ENCODE results near the gene NHEJ1. TPM values are rescaled to one million over a fixed set of nuclear protein-coding genes. Genes with fewer than 3 reads are reported as not detected.

Gene NHEJ1
- total and polyA plus RNA-seq, 2 of the 13 experiments (the other 11 are each of a cell fraction or from before 2014, with no cell fraction given): 30.0 to 30.7 TPM

DNA sequence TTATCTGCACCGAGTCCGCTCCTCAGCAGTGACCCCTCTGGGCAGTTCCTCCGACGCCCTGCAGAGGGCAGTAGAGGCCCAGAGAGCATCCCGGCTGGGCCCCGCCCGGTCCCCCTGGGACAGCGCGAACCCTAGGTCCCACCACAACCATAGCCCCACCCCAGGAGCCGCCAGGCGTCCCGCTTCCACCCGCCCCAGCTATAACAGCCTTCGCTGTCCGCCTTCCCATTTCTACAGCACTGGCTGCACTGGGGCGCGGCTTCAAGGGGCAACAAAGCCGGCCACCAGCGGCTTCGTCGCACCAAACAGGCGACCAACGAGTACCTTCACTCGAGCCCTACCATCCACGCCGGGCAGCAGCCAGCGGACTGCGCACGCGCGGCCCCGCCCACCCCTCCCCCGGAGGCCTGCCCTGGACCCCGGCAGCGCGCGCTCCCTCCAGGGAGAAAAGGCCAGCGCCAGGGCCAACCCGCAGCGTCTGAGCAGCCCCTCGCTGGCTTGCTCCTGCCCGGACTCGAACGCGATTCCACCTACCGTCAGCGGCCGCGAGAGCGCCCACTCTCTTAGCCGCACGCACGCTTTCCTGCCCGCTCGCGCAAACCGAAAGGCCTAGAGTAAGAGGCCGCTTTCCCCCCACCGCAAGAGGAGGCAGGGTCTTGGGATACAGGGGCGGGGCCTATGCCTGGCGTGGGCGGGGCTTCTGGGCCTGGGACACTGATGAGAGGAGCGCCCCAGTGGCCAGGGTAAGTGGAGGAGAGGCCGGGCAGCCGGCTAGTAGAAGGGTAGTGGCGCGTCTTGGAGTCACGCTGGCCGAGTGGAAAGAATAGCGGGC lies at the start of gene NHEJ1 (continued):
- TF ChIP-seq, protein P1, sequence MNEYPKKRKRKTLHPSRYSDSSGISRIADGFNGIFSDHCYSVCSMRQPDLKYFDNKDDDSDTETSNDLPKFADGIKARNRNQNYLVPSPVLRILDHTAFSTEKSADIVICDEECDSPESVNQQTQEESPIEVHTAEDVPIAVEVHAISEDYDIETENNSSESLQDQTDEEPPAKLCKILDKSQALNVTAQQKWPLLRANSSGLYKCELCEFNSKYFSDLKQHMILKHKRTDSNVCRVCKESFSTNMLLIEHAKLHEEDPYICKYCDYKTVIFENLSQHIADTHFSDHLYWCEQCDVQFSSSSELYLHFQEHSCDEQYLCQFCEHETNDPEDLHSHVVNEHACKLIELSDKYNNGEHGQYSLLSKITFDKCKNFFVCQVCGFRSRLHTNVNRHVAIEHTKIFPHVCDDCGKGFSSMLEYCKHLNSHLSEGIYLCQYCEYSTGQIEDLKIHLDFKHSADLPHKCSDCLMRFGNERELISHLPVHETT (CRISPR knock-in tag; conservative IDR thresholded peaks at IDR 0.05): peak; percentile 60; the same call in 1 of the 2 replicates
- peak; percentile 92 for TF ChIP-seq KAT7 (CRISPR knock-in tag; IDR thresholded peaks at IDR 0.05; ENCODE audit: borderline replicate concordance)
- TF ChIP-seq ZNF564 (CRISPR knock-in tag; IDR thresholded peaks at IDR 0.05): no peak
- no peak for TF ChIP-seq CHD4 (IDR thresholded peaks at IDR 0.05; ENCODE audit: borderline replicate concordance, low read length)
- TF ChIP-seq TARDBP (CRISPR knock-in tag; IDR thresholded peaks at IDR 0.05): peak; percentile 95
- no peak for TF ChIP-seq ZNF235 (CRISPR knock-in tag; IDR thresholded peaks at IDR 0.05; ENCODE audit: borderline replicate concordance)
- TF ChIP-seq STAG1 (CRISPR knock-in tag; IDR thresholded peaks at IDR 0.05): peak; percentile 95
- TF ChIP-seq ZBTB8A (CRISPR knock-in tag; IDR thresholded peaks at IDR 0.05; ENCODE audit: borderline replicate concordance, low read depth): peak; percentile 50; the same call in 1 of the 2 replicates
- TF ChIP-seq, protein P2, sequence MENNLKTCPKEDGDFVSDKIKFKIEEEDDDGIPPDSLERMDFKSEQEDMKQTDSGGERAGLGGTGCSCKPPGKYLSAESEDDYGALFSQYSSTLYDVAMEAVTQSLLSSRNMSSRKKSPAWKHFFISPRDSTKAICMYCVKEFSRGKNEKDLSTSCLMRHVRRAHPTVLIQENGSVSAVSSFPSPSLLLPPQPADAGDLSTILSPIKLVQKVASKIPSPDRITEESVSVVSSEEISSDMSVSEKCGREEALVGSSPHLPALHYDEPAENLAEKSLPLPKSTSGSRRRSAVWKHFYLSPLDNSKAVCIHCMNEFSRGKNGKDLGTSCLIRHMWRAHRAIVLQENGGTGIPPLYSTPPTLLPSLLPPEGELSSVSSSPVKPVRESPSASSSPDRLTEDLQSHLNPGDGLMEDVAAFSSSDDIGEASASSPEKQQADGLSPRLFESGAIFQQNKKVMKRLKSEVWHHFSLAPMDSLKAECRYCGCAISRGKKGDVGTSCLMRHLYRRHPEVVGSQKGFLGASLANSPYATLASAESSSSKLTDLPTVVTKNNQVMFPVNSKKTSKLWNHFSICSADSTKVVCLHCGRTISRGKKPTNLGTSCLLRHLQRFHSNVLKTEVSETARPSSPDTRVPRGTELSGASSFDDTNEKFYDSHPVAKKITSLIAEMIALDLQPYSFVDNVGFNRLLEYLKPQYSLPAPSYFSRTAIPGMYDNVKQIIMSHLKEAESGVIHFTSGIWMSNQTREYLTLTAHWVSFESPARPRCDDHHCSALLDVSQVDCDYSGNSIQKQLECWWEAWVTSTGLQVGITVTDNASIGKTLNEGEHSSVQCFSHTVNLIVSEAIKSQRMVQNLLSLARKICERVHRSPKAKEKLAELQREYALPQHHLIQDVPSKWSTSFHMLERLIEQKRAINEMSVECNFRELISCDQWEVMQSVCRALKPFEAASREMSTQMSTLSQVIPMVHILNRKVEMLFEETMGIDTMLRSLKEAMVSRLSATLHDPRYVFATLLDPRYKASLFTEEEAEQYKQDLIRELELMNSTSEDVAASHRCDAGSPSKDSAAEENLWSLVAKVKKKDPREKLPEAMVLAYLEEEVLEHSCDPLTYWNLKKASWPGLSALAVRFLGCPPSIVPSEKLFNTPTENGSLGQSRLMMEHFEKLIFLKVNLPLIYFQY (CRISPR knock-in tag; IDR thresholded peaks at IDR 0.05; ENCODE audit: borderline replicate concordance): peak; percentile 41; the same call in 1 of the 2 replicates
- TF ChIP-seq ZNF44 (CRISPR knock-in tag; IDR thresholded peaks at IDR 0.05): peak; percentile 87
- TF ChIP-seq DPF2 (CRISPR knock-in tag; IDR thresholded peaks at IDR 0.05; ENCODE audit: borderline replicate concordance, low read depth): 0 out of 2 replicates have a peak, but pooled peaks have one; percentile 4
- TF ChIP-seq ZIK1 (CRISPR knock-in tag; IDR thresholded peaks at IDR 0.05; ENCODE audit: borderline replicate concordance, low read depth): peak; percentile 95
- peak; percentile 82; the same call in 1 of the 2 replicates for TF ChIP-seq ZFYVE20 (CRISPR knock-in tag; IDR thresholded peaks at IDR 0.05; ENCODE audit: borderline replicate concordance, low read depth)
- TF ChIP-seq, protein P3, sequence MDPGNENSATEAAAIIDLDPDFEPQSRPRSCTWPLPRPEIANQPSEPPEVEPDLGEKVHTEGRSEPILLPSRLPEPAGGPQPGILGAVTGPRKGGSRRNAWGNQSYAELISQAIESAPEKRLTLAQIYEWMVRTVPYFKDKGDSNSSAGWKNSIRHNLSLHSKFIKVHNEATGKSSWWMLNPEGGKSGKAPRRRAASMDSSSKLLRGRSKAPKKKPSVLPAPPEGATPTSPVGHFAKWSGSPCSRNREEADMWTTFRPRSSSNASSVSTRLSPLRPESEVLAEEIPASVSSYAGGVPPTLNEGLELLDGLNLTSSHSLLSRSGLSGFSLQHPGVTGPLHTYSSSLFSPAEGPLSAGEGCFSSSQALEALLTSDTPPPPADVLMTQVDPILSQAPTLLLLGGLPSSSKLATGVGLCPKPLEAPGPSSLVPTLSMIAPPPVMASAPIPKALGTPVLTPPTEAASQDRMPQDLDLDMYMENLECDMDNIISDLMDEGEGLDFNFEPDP (CRISPR knock-in tag; conservative IDR thresholded peaks at IDR 0.05): peak; percentile 92; the same call in 1 of the 2 replicates
- TF ChIP-seq, protein P4, sequence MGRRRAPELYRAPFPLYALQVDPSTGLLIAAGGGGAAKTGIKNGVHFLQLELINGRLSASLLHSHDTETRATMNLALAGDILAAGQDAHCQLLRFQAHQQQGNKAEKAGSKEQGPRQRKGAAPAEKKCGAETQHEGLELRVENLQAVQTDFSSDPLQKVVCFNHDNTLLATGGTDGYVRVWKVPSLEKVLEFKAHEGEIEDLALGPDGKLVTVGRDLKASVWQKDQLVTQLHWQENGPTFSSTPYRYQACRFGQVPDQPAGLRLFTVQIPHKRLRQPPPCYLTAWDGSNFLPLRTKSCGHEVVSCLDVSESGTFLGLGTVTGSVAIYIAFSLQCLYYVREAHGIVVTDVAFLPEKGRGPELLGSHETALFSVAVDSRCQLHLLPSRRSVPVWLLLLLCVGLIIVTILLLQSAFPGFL (CRISPR knock-in tag; IDR thresholded peaks at IDR 0.05): peak; percentile 27; the same call in 1 of the 2 replicates
- peak; percentile 4; the same call in 1 of the 2 replicates for TF ChIP-seq RARA (CRISPR knock-in tag; IDR thresholded peaks at IDR 0.05)
- 0 out of 2 replicates have a peak, but pooled peaks have one; percentile 18 for TF ChIP-seq RELA (CRISPR knock-in tag; IDR thresholded peaks at IDR 0.05)
- TF ChIP-seq SP140L (CRISPR knock-in tag; IDR thresholded peaks at IDR 0.05; ENCODE audit: borderline replicate concordance): no peak
- no peak for TF ChIP-seq MBD4 (IDR thresholded peaks at IDR 0.05; ENCODE audit: borderline replicate concordance, low read length)
- TF ChIP-seq NR2F2 (IDR thresholded peaks at IDR 0.05; ENCODE audit: borderline replicate concordance, low read depth): peak; percentile 3; the same call in 1 of the 2 replicates
- TF ChIP-seq ZNF205 (CRISPR knock-in tag; IDR thresholded peaks at IDR 0.05): peak; percentile 36; the same call in 1 of the 2 replicates
- peak; percentile 48; the same call in 1 of the 2 replicates for TF ChIP-seq HNF4A (CRISPR knock-in tag; IDR thresholded peaks at IDR 0.05)

All from HepG2 (cell line).